GM18507 (cell line): ENCODE results near the gene CDC42BPA.

Source experiments
- DNase-seq: peaks from one replicate; pipeline ENCODE4 v3.0.0; 2011; ENCODE audit warnings: low read depth; ENCODE audit not compliant: insufficient read length; ENCODE audit errors: extremely low spot score
- FAIRE-seq: peaks from 2 replicates; lab custom pipeline; 2011; peaks lifted over from hg19 to GRCh38; lab: Jason Lieb, UNC

The CDC42BPA gene

DNA sequence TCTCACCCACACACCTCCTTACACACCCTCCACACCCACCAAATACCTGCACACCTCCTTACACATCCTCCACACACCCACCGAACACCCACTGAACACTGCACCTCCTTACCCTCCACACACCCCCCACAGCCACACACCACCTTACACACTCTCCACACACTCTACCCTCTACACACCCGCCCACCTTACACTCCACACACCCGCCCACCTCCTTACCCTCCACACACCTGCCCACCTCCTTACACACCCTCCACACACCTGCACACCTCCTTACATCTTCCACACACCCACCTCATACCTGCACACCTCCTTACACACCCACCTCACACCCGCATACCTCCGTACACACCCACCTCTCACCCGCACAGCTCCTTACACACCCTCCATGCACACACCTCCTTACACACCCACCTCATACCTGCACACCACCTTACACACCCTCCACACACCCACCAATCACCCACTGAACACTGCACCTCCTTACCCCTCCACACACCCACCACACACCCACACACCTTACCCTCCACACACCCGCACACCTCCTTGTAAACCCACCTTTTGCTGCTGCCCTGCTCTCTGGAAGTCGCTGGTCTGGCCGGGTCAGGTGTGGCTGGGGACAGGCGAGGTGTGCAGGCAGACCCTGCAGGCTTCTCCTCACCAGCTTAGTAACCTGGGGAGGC is 339.7 kb downstream of the CDC42BPA start:
- FAIRE-seq (no peak), DNase-seq (no peak)

DNA sequence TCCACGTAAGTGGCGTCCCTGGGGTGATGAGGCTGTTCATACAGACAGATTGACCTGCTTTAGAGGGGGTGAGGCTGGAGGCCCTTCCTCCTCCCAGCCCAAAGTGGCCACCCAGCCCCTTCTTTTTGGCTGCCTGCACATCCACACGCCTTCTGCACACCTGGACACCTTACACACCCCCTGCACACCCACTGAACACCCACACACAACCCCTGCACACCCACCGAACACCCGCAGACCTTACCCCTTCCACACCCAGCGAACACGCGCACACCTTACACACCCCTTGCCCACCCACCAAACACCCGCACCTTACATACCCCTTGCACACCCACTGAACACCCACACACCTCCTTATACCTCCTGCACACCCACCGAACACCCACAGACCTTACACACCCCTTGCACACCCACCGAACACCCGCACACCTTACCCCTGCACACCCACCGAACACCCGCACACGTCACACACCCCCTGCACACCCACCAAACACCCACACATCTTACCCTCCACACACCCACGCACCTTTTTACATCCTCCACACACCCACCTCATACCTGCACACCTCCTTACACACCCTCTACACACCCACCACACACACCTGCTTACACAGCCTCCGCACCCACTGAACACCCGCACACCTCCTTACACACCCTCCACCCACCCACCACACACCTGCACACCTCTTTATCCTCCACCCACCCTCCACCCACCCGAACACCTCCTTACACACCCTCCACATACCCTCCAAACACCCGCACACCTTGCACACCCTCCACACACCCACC is 340.5 kb downstream of the CDC42BPA start:
- FAIRE-seq = no peak

DNA sequence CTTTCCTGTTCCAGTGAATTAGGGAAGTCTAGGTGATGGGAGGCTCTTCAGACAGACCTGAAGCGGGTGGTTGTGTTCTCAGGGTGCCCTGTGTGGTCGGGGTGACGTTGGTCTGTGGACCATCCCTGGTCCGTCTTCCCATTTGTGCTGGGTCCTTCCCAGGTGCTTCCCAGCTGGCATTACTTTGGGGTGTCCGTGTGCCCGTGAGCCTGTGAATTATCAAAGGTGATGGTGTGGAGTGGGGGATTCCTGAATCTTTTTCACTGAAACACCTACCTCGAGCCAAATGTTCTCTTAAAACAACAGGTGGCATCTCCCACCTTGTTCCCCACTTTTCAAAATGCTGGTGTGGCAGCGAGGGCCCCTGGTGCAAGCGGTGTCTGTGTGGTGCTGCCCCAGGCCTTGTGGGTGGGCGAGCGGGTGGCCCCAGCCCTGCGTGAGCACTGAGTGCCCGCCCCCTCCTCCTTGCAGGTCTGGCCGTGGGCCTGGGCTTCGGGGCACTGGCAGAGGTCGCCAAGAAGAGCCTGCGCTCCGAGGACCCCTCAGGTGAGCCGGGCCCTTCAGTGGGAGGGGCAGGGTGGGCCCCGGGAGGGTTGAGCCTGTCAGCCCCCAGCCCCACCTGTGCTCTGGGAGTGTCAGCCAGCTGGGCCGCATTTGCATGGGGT is 341.2 kb downstream of the CDC42BPA start:
- DNase-seq = no peak
- no peak for FAIRE-seq

More for the DNA sequence above, 340.5 kb downstream of the CDC42BPA start:
- DNase-seq = no peak

DNA sequence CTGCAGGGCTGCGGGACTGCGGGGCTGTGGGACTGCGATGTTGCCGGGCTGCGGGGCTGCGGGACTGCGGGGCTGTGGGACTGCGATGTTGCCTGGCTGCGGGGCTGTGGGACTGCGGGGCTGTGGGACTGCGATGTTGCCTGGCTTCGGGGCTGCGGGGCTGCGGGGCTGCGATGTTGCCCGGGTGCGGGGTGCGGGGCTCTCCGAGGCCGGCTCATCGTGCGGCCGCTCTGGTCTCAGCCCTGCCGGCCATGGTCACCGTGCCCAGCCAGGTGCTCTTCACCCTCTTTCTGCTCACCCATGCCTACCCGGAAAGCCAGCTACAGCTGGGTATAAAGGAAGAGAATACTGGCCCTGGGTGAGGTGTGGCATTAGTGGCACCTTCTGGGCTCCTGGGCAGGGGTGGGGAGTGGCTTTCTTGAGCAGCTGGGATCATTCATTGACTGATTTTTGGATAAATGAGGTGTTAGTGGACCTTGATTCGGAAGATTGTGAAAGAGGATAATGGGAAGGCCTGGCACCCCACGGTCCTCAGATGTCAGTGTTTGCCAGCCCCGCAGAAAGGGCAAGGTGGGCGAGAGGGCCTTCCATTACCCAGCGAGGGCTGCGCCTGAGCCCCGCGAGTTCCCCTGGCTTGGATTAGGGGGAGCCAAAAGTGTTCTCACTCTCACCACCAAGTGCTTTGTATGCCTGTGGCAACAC is 341.9 kb downstream of the CDC42BPA start:
- FAIRE-seq (no peak), DNase-seq (no peak)

DNA sequence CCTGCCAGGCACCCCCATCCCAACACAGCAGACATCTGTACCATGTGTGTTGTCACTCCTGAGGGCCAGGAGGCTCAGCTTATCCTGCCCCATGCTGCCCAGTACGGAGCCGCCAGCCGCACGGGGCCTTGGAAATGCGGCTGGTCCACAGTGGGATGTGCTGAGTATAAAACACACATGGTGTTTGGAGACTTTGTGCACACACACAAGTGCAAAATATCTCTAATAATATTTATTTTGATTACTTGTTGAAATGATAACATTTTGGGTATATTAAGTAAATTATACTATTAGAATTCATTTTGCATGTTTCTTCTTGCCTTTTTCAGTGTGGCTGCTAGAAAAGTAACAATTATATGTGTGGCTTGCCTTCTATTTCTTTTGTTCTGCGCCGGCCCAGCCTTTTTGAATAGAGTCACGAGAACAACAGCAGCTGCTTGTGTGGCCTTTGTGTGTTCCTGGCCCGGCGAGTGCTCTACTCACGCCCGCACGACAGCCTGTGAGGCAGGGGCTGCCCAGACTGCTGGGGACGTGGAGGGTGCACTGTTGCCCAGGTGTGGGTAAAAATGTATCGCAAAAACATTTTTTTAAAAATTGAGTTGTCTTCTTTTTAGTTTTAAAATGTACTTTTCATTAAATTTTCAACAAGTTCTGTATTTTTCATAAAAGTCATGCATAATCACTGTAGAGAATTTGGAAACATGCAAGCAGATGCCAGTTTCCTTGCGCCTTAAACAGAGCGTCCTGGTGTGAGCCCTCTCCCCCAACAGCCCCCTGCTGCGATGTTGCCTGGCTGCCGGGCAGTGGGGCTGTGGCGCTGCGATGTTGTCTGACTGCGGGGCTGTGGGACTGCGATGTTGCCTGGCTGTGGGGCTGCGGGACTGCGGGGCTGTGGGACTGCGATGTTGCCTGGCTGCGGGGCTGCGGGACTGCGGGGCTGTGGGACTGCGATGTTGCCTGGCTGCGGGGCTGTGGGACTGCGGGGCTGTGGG is 342.7 kb downstream of the CDC42BPA start:
- DNase-seq (no peak), FAIRE-seq (no peak)

DNA sequence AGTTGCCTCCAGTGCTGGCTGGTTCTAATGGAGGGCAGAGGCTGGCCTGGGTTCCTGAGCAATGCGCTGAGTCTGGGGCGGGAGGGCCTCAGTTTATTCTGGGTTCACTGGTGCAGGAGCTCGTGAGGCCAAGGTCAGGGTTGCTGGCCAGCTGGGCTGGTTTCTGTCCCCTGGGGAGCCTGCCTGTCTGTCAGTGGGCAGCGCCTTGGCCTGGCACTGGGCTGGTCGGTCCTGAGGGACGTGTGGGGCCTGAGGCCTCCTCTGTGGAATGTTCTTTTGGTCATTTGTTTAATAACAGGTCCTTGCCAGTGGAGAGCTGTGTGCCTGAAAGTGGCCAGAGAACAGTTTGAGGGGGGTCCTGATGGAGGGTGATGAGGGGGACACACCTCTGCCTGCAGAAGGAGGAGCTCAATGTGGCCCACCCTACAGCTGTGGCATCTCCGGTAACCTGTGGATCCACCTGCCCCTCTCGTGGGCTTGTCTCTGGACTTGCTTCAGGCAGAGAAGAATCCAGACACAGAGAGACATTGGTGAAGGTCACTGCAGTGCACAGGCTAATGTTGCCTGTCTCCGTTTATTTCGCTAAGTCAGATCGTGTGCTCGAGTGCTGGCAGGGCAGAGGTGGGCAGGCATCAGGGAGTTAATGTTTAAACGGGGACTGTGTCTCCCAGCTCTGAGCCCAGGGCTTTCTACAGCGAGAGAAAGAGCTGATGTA is 343.6 kb downstream of the CDC42BPA start:
- no peak for DNase-seq
- FAIRE-seq = no peak

DNA sequence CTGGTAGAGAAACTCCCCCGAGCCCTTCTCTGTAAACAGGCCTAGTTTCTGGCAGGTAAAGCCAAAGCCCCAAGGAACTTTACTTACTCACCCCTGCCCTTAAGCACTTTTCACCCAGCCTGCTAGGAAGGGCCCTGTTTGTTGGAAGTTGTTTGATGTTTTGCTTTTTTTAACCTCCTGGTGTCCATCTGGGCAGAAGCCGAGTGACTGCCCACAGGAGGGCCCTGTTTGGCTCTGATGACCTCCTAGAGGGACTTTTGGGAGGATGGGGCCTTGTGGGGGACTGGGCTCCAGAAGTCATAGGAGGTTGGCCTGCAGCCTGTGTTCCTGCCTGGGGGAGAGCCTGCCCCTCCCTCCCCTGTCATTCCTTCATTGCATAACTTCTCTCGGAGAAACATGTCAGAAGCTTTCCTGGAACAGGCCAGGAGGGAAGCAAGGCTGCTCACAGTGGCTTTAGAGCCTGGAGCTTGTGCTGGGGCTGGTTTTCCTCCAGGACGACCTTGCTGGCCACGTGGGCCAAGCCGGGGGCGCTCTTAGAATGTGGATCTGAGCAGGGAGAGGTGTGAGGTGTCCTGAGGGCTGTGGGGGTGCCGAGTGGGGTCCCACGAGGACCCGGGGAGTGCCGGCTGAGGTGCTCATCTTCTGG is 344.3 kb downstream of the CDC42BPA start:
- FAIRE-seq (no peak), DNase-seq (no peak)

DNA sequence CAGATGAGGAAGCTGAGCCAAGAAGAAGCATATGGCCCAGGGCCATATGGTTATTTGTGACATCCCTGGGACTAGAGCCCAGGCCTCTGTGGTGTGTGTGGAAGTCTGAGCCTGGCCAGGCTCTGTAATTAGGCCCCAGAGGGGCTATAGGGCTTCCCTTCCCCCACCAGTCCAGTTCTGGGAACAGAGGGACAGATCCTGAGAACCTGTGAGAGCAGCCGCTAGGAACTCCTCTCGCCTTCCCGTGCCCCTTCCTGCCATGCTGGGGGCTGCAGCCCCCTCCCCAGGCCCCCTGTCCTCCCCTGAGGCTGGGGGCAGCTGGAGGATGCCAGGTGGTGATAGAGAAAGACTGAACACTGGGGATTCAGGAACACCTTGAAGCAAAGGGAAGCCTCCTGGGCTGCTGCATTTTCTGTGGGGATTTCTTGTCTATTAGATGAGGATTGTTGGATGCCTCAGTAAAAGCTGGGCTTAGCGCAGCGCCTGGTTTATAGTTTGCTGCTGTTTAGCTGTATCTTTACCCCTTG is 344.9 kb downstream of the CDC42BPA start:
- DNase-seq (no peak), FAIRE-seq (no peak)

- DNase-seq (no peak), FAIRE-seq (no peak)
Observed at GRCh38 chr1:226972931-226973330, 345.4 kb downstream of the CDC42BPA start.

GRCh38 chr1:226971765-226972164 is 346.5 kb downstream of the CDC42BPA start:
- FAIRE-seq (no peak), DNase-seq (no peak)

- FAIRE-seq (no peak), DNase-seq (no peak)
Observed at GRCh38 chr1:226967665-226968064, 350.6 kb downstream of the CDC42BPA start.

DNA sequence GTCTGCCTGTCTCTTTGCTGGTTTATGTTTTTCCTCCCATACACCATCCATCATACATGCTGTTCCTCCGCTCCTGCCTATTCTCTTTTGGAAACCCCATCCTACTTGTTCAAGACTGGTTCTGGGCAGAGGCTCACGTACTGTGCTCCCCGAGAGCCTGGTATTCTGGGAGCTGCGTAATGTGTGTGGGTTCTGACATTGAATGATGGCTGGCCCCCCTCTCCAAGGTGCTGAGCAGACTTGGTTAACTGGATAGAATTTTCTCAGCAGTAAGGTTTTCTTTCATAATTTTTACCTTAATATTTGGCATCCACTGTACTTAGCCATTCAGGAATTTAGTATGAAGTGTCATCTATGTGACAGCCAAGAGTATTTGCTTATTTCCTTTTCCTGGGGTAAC is 351.6 kb downstream of the CDC42BPA start:
- no peak for FAIRE-seq

GRCh38 chr1:226965581-226966440 is 352.5 kb downstream of the CDC42BPA start:
- no peak for FAIRE-seq
- no peak for DNase-seq

More for the DNA sequence above, 351.6 kb downstream of the CDC42BPA start:
- DNase-seq = no peak

DNA sequence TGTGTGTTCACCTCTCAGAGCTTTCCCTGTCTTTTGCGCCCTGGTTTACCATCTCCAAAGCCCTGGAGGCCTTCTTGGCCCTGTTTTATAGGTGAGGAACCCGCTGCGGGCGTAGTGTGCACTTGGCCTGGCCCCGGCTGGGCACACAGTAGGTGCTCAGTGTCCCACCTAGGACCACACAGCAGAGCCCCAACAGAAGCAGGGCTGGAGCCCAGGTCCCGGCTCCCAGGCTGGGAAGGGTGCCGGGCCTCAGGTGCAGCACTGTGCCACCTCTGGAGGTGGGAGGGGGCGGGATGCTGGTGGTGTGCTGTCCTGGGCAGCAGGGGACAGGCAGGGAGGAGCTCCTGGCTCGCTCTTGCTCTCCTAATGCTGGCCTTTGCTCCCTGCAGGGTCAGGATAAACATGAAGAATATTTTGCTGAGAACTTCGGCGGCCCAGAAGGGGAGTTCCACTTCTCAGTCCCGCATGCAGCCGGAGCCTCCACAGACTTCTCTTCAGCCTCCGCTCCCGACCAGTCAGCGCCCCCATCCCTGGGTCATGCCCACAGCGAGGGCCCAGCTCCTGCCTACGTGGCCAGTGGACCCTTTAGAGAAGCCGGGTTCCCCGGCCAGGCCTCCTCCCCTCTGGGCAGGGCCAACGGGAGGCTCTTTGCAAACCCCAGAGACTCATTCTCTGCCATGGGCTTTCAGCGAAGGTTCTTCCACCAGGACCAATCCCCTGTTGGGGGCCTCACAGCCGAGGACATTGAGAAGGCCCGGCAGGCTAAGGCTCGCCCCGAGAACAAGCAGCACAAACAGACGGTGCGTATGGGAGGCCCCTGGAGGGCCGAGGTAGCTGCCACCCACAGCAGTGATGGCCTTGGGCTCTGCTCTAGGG is 353.4 kb downstream of the CDC42BPA start:
- FAIRE-seq (no peak), DNase-seq (no peak)

- no peak for FAIRE-seq
Observed at GRCh38 chr1:226964068-226964425, 354.2 kb downstream of the CDC42BPA start.

More at GRCh38 chr1:226964068-226964425, 354.2 kb downstream of the CDC42BPA start:
- no peak for DNase-seq
